OCI-LY3 (cell line): ENCODE data around the gene ABCG5.

Experiments
- H2AFZ ChIP-seq: fragments of 200-600, 300-600 bp; shearing (Covaris generic); 2 replicates; pipeline ENCODE4 v1.6.0; 2014; ENCODE audit warnings: antibody characterized with exemption, low read depth, low read length
- H3K27ac ChIP-seq: fragments of 200-600, 300-600 bp; sonication (generic); 2 replicates; pipeline ENCODE4 v1.5.1; 2014; ENCODE audit warnings: mild to moderate bottlenecking, low read length, moderate library complexity, mixed read lengths
- H3K27me3 ChIP-seq: fragments of 200-600, 300-600 bp; sonication (generic); 2 replicates; pipeline ENCODE4 v1.6.1; 2014; ENCODE audit warnings: low read depth, low read length, mixed read lengths
- H3K36me3 ChIP-seq: fragments of 200-600, 300-600 bp; sonication (generic); replicated peaks from 2 replicates; pipeline ENCODE3; 2014; ENCODE audit warnings: low read depth, low read length, mixed read lengths
- H3K4me1 ChIP-seq: fragments of 300-600, 200-600 bp; sonication (generic); 2 replicates; pipeline ENCODE4 v1.6.1; 2014; ENCODE audit warnings: low read length, mixed read lengths
- H3K4me2 ChIP-seq: fragments of 200-600, 300-600 bp; sonication (generic); 2 replicates; pipeline ENCODE4 v1.6.1; 2014; ENCODE audit warnings: low read length, mixed read lengths
- H3K4me3 ChIP-seq: fragments of 300-600, 200-600 bp; sonication (generic); 2 replicates; pipeline ENCODE4 v1.5.1; 2014; ENCODE audit warnings: antibody characterized with exemption, mild to moderate bottlenecking, low read length, moderate library complexity
- H3K79me2 ChIP-seq: fragments of 300-600, 200-600 bp; shearing (Covaris generic); 2 replicates; pipeline ENCODE4 v1.6.1; 2014; ENCODE audit warnings: mild to moderate bottlenecking, low read length, mixed read lengths
- H3K9ac ChIP-seq: fragments of 300-600, 200-600 bp; shearing (Covaris generic); 2 replicates; pipeline ENCODE4 v1.6.0; 2014; ENCODE audit warnings: mild to moderate bottlenecking, low read length, moderate library complexity
- H3K9me3 ChIP-seq: fragments of 200-600, 300-600 bp; shearing (Covaris generic); 2 replicates; pipeline ENCODE4 v1.6.1; 2014; ENCODE audit warnings: low read length, mixed read lengths; ENCODE audit not compliant: insufficient read depth
- H4K20me1 ChIP-seq: fragments of 200-600, 300-600 bp; sonication (generic); 2 replicates; pipeline ENCODE4 v1.6.1; 2016; ENCODE audit warnings: low read length, mixed read lengths; ENCODE audit not compliant: insufficient read depth
- CTCF ChIP-seq: fragments of 200-600, 300-600 bp; sonication (generic); IDR thresholded peaks from 2 replicates; pipeline ENCODE4 v1.5.1; 2014; ENCODE audit warnings: antibody characterized with exemption, low read length, low read depth
- EZH2phosphoT487 ChIP-seq: fragments of 200-600 bp; shearing (Covaris generic); IDR thresholded peaks from 2 replicates; pipeline ENCODE4 v1.6.1; 2018; ENCODE audit warnings: antibody characterized with exemption, mixed run types, low read depth

The ABCG5 gene

GRCh38 chr2:43810888-43811287 lies 27.8 kb downstream of the ABCG5 start:
- Histone ChIP-seq H3K9ac (no peak overlapping the region), H3K27me3 (no peaks in the 10 kb centered on the region), H3K4me1 (no peaks in the 10 kb centered on the region), H2AFZ (no peak overlapping the region), H3K4me2 (no peak overlapping the region), H4K20me1 (no peaks in the 10 kb centered on the region), H3K9me3 (no peaks in the 10 kb centered on the region), H3K27ac (no peak overlapping the region), H3K79me2 (no peaks in the 10 kb centered on the region), H3K36me3 (no peaks in the 10 kb centered on the region), H3K4me3 (no peak overlapping the region)
- TF ChIP-seq EZH2phosphoT487: no peak
- no peak for TF ChIP-seq CTCF

- Histone ChIP-seq H3K9me3 (no peaks in the 10 kb centered on the region), H3K9ac (no peak overlapping the region), H3K27me3 (no peaks in the 10 kb centered on the region), H2AFZ (no peak overlapping the region), H3K36me3 (no peaks in the 10 kb centered on the region), H3K4me2 (no peak overlapping the region), H3K79me2 (no peaks in the 10 kb centered on the region), H4K20me1 (no peaks in the 10 kb centered on the region), H3K4me1 (no peaks in the 10 kb centered on the region), H3K4me3 (no peak overlapping the region), H3K27ac (no peak overlapping the region)
- TF ChIP-seq CTCF (no peak), EZH2phosphoT487 (no peak)
Observed at GRCh38 chr2:43810452-43810851, 28.2 kb downstream of the ABCG5 start.

- Histone ChIP-seq H3K36me3 (no peaks in the 10 kb centered on the region), H2AFZ (no peak overlapping the region), H3K9ac (no peak overlapping the region), H3K4me1 (no peaks in the 10 kb centered on the region), H4K20me1 (no peaks in the 10 kb centered on the region), H3K4me2 (no peak overlapping the region), H3K4me3 (no peak overlapping the region), H3K79me2 (no peaks in the 10 kb centered on the region), H3K27me3 (no peaks in the 10 kb centered on the region), H3K27ac (no peak overlapping the region), H3K9me3 (no peaks in the 10 kb centered on the region)
- TF ChIP-seq CTCF (no peak), EZH2phosphoT487 (no peak)
Observed at GRCh38 chr2:43806719-43807031, 32.0 kb downstream of the ABCG5 start.

- H3K4me2 ChIP-seq: no peak overlapping the region
- no peak overlapping the region for H3K27ac ChIP-seq
- no peaks in the 10 kb centered on the region for H3K9me3 ChIP-seq
- H3K27me3 ChIP-seq: no peaks in the 10 kb centered on the region
- no peaks in the 10 kb centered on the region for H3K4me1 ChIP-seq
- H4K20me1 ChIP-seq: no peaks in the 10 kb centered on the region
- H2AFZ ChIP-seq: no peak overlapping the region
- H3K4me3 ChIP-seq: no peak overlapping the region
- no peak for TF ChIP-seq EZH2phosphoT487
- TF ChIP-seq CTCF: no peak
- H3K36me3 ChIP-seq: no peaks in the 10 kb centered on the region
- no peak overlapping the region for H3K9ac ChIP-seq
- H3K79me2 ChIP-seq: no peaks in the 10 kb centered on the region
Observed at GRCh38 chr2:43803113-43803512, 35.5 kb downstream of the ABCG5 start.
